ENCODE results near the gene PRR18. TPM values are rescaled to one million over a fixed set of nuclear protein-coding genes. Genes with fewer than 3 reads are reported as not detected.

Gene PRR18
- total RNA-seq, 1 donor from 2014 or later, result 0.60 TPM

DNA sequence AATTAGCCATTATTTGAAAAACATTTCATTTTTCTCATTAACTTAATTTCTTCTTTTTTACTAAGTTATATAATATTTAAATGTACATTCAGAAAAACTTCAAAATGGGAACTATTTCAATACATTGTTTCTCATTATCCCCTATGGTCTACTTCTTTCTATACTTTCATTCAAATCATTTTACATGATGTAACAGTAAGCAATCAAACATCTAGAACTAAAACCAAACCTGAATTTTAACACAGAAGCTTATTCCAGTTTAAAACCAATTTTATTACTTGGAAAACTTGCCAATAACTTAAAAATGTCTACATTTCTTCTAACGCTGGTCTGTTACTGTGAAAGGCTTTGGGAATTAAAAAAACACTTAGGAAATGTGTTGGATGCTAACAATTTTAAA lies 4.6 kb upstream of the PRR18 start:
- Mint-ChIP-seq H3K4me1 (ENCODE audit: low read depth) (peaks cover 5% of the 10 kb centered on the region), H3K27ac (no peak overlapping the region), H3K9me3 (ENCODE audit: low read depth) (no peaks in the 10 kb centered on the region), H3K36me3 (ENCODE audit: insufficient read depth) (no peaks in the 10 kb centered on the region), H3K27me3 (peaks cover 28% of the 10 kb centered on the region), H3K4me3 (ENCODE audit: low read depth) (no peak overlapping the region)
- DNase-seq (ENCODE audit: low spot score, unreplicated experiment), result no peak
- TF ChIP-seq, protein P1, sequence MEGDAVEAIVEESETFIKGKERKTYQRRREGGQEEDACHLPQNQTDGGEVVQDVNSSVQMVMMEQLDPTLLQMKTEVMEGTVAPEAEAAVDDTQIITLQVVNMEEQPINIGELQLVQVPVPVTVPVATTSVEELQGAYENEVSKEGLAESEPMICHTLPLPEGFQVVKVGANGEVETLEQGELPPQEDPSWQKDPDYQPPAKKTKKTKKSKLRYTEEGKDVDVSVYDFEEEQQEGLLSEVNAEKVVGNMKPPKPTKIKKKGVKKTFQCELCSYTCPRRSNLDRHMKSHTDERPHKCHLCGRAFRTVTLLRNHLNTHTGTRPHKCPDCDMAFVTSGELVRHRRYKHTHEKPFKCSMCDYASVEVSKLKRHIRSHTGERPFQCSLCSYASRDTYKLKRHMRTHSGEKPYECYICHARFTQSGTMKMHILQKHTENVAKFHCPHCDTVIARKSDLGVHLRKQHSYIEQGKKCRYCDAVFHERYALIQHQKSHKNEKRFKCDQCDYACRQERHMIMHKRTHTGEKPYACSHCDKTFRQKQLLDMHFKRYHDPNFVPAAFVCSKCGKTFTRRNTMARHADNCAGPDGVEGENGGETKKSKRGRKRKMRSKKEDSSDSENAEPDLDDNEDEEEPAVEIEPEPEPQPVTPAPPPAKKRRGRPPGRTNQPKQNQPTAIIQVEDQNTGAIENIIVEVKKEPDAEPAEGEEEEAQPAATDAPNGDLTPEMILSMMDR (IDR thresholded peaks at IDR 0.05; ENCODE audit: unreplicated experiment), result no peak

DNA sequence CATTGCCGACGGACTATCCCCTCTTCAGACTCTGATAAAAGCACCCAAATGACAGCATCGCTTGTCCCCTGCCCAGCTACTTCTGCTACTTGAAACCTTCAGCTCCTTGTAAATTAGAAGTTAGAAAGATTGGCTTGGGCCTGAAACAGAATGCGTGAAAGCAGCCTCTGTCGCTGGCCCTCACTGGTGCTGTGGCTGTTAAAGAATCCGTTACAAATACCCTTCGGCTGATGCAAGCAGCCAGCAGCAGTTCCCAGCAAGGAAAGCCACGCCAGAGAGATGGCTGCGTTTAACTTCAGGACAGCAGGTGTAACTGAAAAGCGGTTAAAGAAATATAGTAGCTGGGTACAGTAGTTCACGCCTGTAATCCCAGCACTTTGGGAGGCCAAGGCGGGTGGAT lies 2.4 kb upstream of the PRR18 start:
- Mint-ChIP-seq H3K4me1 (ENCODE audit: low read depth) (peaks cover 3% of the 10 kb centered on the region), H3K27me3 (peaks cover 37% of the 10 kb centered on the region), H3K36me3 (ENCODE audit: insufficient read depth) (no peaks in the 10 kb centered on the region), H3K27ac (no peak overlapping the region), H3K4me3 (ENCODE audit: low read depth) (no peak overlapping the region), H3K9me3 (ENCODE audit: low read depth) (no peaks in the 10 kb centered on the region)
- no peak for DNase-seq (ENCODE audit: low spot score, unreplicated experiment)
- TF ChIP-seq, protein P1 (IDR thresholded peaks at IDR 0.05; ENCODE audit: unreplicated experiment), result no peak

DNA sequence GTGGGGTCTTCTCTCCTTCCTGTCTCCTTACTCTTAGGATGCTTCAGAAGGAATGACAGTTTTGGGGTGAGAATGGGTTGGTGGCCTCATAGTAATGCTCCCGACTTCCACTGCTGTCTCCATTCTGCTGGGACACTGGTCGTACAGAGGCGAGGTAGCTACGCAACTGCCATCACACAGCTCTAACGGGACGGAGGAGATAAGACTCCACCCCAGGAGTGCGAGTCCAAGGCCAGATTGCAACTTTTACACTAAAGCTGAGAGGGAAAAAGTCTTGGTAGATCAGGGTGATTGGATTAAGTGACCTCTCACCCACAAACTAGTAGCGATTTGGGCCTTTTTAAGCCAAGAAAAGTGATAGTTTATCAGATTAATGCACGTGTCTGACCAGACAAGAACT lies 1.8 kb upstream of the PRR18 start:
- H3K4me3 Mint-ChIP-seq (ENCODE audit: low read depth), result no peak overlapping the region
- no peak overlapping the region for H3K27ac Mint-ChIP-seq
- H3K27me3 Mint-ChIP-seq, result peaks cover 44% of the 10 kb centered on the region
- no peaks in the 10 kb centered on the region for H3K36me3 Mint-ChIP-seq (ENCODE audit: insufficient read depth)
- TF ChIP-seq, protein P1 (IDR thresholded peaks at IDR 0.05; ENCODE audit: unreplicated experiment), result no peak
- H3K4me1 Mint-ChIP-seq (ENCODE audit: low read depth), result peaks cover 1% of the 10 kb centered on the region
- H3K9me3 Mint-ChIP-seq (ENCODE audit: low read depth), result no peaks in the 10 kb centered on the region
- DNase-seq (ENCODE audit: low spot score, unreplicated experiment), result no peak

DNA sequence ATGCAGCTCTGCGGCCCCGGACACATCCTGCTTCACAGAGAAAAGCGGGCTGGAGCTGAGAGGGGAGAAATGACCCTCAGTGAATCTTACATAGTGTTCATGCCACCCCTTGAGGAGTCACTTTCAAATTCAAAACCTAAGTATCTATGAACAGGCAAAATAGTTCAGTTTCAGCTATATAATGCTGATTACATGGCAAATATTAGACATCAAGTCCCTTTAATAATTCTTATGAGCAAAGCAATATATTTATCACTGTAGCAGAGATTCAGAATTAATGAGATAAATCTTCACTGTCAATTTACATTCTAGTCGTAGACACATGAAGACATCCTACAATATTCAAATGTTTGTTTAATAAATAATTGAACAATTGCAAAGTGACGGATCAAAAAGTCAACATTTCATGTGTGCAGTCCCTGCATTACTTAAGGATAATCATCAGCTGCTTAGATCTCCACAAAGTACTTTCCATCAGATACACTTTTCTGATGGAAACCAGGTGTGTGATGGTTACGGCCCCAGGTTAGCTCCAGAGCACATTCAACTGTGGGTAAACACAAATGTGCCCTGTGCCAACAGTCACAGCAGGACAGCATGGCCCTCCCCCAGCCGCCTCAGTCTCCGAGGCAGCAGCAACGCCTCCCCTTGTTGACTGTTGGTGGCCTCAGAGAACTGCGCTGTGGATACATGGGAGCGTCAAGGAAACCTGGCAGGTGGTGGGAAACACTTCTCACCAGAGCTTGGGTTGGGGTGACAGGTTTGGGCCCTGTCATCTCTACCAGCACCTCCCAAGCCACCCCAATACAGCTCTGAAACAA lies 787 bp upstream of the PRR18 start:
- Mint-ChIP-seq H3K27ac (no peak overlapping the region), H3K9me3 (ENCODE audit: low read depth) (no peaks in the 10 kb centered on the region), H3K4me3 (ENCODE audit: low read depth) (peak overlapping the region; percentile 31), H3K4me1 (ENCODE audit: low read depth) (peaks cover 1% of the 10 kb centered on the region), H3K27me3 (peaks cover 49% of the 10 kb centered on the region), H3K36me3 (ENCODE audit: insufficient read depth) (no peaks in the 10 kb centered on the region)
- no peak for DNase-seq (ENCODE audit: low spot score, unreplicated experiment)
- TF ChIP-seq, protein P1 (IDR thresholded peaks at IDR 0.05; ENCODE audit: unreplicated experiment), result no peak

DNA sequence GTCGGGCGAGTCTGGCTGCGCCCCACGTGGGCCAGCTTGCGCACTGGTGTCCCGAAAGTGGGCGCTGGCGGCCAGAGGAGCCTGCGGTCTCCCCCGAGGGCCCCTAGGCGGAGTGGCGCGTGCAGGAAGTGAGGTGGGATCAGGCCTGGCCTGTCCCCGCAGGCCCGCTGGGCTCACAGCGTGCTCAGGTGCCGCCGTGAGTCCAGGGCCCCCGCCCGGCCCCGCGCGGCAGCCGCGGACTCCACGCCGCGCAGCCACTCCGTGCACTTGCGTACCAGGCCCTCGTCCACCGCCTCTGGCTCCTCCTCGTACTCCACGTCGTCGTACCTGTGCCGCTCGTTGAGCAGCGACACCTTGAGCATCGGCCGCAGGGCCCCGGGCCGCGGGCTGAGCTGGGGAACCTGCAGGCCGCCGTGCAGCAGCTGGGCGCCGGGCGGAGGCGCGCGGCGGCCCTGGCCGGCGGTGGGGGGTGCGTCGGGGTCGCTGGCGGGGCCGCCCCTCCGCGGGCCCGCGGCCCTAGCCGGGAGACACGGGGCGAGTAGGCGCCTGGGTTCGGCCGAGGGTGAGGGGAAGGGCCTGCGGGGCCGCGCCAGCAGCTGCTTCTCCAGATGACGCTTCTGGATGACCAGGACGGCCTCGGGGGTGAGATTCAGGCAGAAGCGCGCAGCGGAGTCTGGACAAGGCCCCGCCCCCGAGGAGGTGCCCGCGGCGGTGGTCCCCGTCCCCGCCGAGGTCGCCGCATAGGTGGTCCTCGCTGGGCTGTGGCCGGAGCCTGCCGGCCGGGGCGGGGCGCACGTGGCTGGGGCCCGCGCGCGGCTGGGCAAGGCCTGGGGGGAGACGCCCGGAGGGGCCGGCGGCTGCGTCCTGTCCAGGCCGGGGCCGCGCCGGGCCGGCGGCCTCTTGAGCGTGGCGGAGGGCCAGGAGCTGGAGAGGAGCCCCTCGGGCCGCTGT lies 835 bp downstream of the PRR18 start:
- peak; percentile 32 for DNase-seq (ENCODE audit: low spot score, unreplicated experiment)
- Mint-ChIP-seq H3K27me3 (peaks cover 63% of the 10 kb centered on the region), H3K9me3 (ENCODE audit: low read depth) (no peaks in the 10 kb centered on the region), H3K27ac (no peak overlapping the region), H3K4me1 (ENCODE audit: low read depth) (peaks cover 1% of the 10 kb centered on the region), H3K36me3 (ENCODE audit: insufficient read depth) (no peaks in the 10 kb centered on the region), H3K4me3 (ENCODE audit: low read depth) (peak overlapping the region; percentile 29)
- TF ChIP-seq, protein P1 (IDR thresholded peaks at IDR 0.05; ENCODE audit: unreplicated experiment), result peak; percentile 19
